ENCODE data around the gene TSTD2. TPM values are rescaled to one million over a fixed set of nuclear protein-coding genes. Genes with fewer than 3 reads are reported as not detected.

Gene TSTD2
- total RNA-seq, 1 donor from 2014 or later, result 18.6 TPM

DNA sequence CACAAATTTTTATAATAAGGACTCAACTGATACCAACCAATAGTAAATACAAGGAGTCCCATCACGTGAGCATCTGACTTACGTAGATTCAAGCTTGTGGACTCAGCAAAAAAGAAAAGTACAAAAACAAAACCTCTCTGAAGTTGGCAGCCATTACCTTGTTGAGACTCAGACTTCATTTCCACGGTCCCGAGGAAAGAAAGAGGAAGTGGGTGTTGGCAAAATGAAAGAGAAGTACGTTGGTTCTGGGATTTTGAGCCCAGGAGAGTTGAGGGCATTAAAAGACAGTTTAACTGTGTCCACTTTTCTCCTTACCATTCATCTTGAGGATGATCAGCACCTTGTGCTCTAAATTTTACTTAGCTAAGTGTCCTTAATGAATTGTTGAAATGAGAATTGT, 27.2 kb upstream of the TSTD2 start:
- DNase-seq, result no peak
- H3K27me3 ChIP-seq (ENCODE audit: low read depth), result no peaks in the 10 kb centered on the region
- H3K4me1 ChIP-seq, result no peaks in the 10 kb centered on the region
- H3K36me3 ChIP-seq, result peaks cover 100% of the 10 kb centered on the region
- intact Hi-C loops (cut with DNase I), result no loop called here
- ATAC-seq, result no peak
- TF ChIP-seq, protein P1, sequence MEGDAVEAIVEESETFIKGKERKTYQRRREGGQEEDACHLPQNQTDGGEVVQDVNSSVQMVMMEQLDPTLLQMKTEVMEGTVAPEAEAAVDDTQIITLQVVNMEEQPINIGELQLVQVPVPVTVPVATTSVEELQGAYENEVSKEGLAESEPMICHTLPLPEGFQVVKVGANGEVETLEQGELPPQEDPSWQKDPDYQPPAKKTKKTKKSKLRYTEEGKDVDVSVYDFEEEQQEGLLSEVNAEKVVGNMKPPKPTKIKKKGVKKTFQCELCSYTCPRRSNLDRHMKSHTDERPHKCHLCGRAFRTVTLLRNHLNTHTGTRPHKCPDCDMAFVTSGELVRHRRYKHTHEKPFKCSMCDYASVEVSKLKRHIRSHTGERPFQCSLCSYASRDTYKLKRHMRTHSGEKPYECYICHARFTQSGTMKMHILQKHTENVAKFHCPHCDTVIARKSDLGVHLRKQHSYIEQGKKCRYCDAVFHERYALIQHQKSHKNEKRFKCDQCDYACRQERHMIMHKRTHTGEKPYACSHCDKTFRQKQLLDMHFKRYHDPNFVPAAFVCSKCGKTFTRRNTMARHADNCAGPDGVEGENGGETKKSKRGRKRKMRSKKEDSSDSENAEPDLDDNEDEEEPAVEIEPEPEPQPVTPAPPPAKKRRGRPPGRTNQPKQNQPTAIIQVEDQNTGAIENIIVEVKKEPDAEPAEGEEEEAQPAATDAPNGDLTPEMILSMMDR (IDR thresholded peaks at IDR 0.05), result no peak
- no peaks in the 10 kb centered on the region for H3K9me3 ChIP-seq
- no peak overlapping the region for H3K27ac ChIP-seq
- no peak overlapping the region for H3K4me3 ChIP-seq

DNA sequence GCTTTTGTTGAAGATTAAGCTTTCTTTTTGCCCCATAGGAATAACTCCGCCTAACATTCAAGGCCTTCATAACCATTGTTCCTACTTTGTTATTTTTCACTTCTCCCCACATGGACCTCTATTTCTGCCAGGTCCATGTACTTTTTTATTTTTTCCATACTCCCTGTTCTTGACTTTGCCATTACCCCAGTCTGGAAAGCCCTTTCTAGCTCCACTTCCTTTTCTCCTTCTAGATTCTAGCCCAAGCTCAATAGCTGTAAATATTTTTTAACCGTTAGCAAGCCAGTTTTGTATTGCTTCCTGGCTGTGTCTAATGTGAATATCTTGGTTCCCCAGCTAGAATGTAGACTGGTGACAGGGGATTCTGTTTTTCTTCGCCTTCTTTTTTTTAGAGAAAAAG, 26.6 kb upstream of the TSTD2 start:
- no peak for ATAC-seq
- intact Hi-C loops (cut with DNase I), result no loop called here
- Histone ChIP-seq H3K27me3 (ENCODE audit: low read depth) (no peaks in the 10 kb centered on the region), H3K27ac (no peak overlapping the region), H3K36me3 (peaks cover 100% of the 10 kb centered on the region), H3K4me3 (no peak overlapping the region), H3K4me1 (no peaks in the 10 kb centered on the region), H3K9me3 (no peaks in the 10 kb centered on the region)
- DNase-seq, result no peak
- TF ChIP-seq, protein P1 (IDR thresholded peaks at IDR 0.05), result no peak

DNA sequence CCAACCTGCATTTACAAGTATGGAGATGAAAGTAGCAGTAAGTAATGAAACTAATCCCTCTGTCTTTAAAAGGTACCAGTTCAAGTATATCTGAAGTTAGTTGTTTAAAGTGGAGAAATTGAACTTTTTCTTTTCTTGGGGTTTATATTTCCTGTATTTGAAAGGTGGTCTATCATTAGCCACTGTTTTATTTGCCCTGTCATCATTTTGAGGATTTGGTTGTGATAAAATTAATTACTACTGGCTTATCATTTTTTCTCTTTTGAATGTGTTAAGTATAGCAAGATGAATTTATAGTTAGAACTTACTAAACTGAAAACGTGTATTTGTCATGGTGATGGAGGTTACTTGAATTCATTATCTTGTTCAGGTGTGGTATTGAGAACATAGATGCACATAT, 25.5 kb upstream of the TSTD2 start:
- DNase-seq, result no peak
- TF ChIP-seq, protein P1 (IDR thresholded peaks at IDR 0.05), result no peak
- Histone ChIP-seq H3K27me3 (ENCODE audit: low read depth) (no peaks in the 10 kb centered on the region), H3K27ac (no peak overlapping the region), H3K9me3 (no peaks in the 10 kb centered on the region), H3K4me1 (no peaks in the 10 kb centered on the region), H3K4me3 (no peak overlapping the region), H3K36me3 (peaks cover 100% of the 10 kb centered on the region)
- intact Hi-C loops (cut with DNase I), result no loop called here
- no peak for ATAC-seq

DNA sequence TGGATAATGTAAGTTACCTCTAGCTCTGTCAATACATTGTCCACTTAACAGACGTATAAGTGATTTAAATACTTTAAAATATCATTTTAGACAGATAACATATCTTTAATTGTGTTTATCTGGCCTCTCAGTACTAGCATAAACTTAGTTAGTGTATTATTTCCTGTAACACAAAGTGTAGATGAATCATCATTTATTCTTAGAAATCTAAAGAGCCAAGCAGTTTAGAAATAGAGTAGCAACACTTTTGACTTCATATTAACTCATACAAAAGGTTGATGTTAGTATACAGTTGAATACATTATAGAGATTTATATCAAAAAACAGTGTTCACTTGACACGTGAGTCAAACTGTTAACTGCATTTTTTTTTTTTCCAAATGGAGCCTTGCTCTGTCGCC, 18.5 kb upstream of the TSTD2 start:
- peaks cover 100% of the 10 kb centered on the region for H3K36me3 ChIP-seq
- intact Hi-C loops (cut with DNase I), result no loop called here
- H3K4me1 ChIP-seq, result no peaks in the 10 kb centered on the region
- TF ChIP-seq, protein P1 (IDR thresholded peaks at IDR 0.05), result no peak
- no peaks in the 10 kb centered on the region for H3K27me3 ChIP-seq (ENCODE audit: low read depth)
- DNase-seq, result no peak
- H3K9me3 ChIP-seq, result no peaks in the 10 kb centered on the region
- no peak overlapping the region for H3K27ac ChIP-seq
- no peak for ATAC-seq
- H3K4me3 ChIP-seq, result no peak overlapping the region

DNA sequence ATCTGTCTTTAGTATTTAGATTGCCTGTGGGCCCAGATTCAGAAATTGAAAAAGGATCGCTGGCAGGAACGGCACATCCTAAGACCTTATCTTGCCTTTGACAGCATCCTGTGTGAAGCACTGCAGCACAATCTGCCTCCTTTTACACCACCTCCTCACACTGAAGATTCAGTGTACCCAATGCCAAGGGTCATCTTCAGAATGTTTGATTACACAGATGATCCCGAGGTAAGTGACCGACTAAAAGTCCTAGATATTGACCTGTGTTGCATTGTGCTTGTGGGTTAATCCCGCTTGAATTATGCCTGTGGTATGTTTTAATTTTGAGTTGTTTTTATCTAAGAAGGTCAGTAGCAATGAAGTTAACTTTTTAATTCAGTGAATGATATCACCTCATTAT, 14.8 kb upstream of the TSTD2 start:
- DNase-seq (no peak), ATAC-seq (no peak)
- H3K36me3 ChIP-seq, result peaks cover 100% of the 10 kb centered on the region
- no peak overlapping the region for H3K4me3 ChIP-seq
- TF ChIP-seq, protein P1 (IDR thresholded peaks at IDR 0.05), result no peak
- no peaks in the 10 kb centered on the region for H3K4me1 ChIP-seq
- intact Hi-C loops (cut with DNase I), result no loop called here
- H3K27ac ChIP-seq, result no peak overlapping the region
- no peaks in the 10 kb centered on the region for H3K9me3 ChIP-seq
- no peaks in the 10 kb centered on the region for H3K27me3 ChIP-seq (ENCODE audit: low read depth)

DNA sequence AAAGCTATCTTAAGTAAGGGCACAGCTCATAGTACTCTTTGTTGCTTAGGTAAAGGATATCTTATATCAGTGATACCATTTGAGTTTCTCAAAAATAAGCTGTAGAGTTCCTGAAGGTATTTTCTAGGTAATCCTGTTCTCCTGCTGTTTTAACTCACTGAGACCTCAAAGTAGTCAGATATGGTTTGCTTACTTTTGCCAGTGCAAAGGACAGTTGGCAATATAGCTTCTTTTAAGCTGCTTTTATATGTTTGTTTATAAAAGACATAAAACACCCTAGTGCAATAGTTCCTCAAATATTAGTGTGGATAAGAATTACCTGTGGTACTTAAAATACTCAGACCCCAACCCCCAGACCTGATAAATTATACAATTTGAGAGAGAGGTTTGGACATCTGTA, 12.6 kb upstream of the TSTD2 start:
- Histone ChIP-seq H3K27ac (no peak overlapping the region), H3K36me3 (peaks cover 100% of the 10 kb centered on the region), H3K4me3 (no peak overlapping the region), H3K27me3 (ENCODE audit: low read depth) (no peaks in the 10 kb centered on the region), H3K4me1 (no peaks in the 10 kb centered on the region), H3K9me3 (no peaks in the 10 kb centered on the region)
- TF ChIP-seq, protein P1 (IDR thresholded peaks at IDR 0.05), result no peak
- DNase-seq (no peak), ATAC-seq (no peak)
- intact Hi-C loops (cut with DNase I), result no loop called here
